K562 (cell line): ENCODE results near the gene CENPQ. TPM values are rescaled to one million over a fixed set of nuclear protein-coding genes. Genes with fewer than 3 reads are reported as not detected.

ENCODE experiments used
- BACH1 ChIP-seq: fragments of 200-800 bp; sonication (Bioruptor generic); IDR thresholded peaks from 2 replicates; pipeline ENCODE4 v1.6.1; 2016; ENCODE audit warnings: missing genetic modification characterization, missing compliant biosample characterization
- DACH1 ChIP-seq: fragments of 450-650 bp; IDR thresholded peaks from 2 replicates; pipeline ENCODE4 v1.6.1; 2018; ENCODE audit not compliant: partially characterized antibody
- FOXJ3 ChIP-seq: sonication (generic); formaldehyde crosslinking; IDR thresholded peaks from 2 replicates; pipeline ENCODE4 v1.4.0; 2020; ENCODE audit warnings: mild to moderate bottlenecking, missing genetic modification reagents
- HDAC3 ChIP-seq: fragments of 450-650 bp; IDR thresholded peaks from 2 replicates; pipeline ENCODE4 v1.6.1; 2018; ENCODE audit warnings: borderline replicate concordance, mild to moderate bottlenecking, moderate library complexity; ENCODE audit not compliant: partially characterized antibody
- HMG20B ChIP-seq: fragments of 250-450 bp; sonication (Bioruptor Pico); IDR thresholded peaks from 2 replicates; pipeline ENCODE4 v1.5.0; 2021; ENCODE audit warnings: mild to moderate bottlenecking
- HNRNPK ChIP-seq: fragments of 200-400 bp; formaldehyde crosslinking; IDR thresholded peaks from one replicate; pipeline ENCODE4 v1.6.1; 2018; ENCODE audit warnings: mild to moderate bottlenecking, low read depth, low read length; ENCODE audit not compliant: poor library complexity, severe bottlenecking
- KAT2B ChIP-seq: IDR thresholded peaks from one replicate; pipeline ENCODE4 v1.6.1; 2012; ENCODE audit warnings: low read depth, mild to moderate bottlenecking, control low read depth, inconsistent platforms, low read length, moderate library complexity
- MBD2 ChIP-seq: sonication (generic); IDR thresholded peaks from 2 replicates; pipeline ENCODE4 v1.6.1; 2016; ENCODE audit warnings: low read depth, borderline replicate concordance
- PBX2 ChIP-seq, 2 experiments: IDR thresholded peaks in 1 of 2; conservative IDR thresholded peaks in 1 of 2; 2 replicates each; pipeline ENCODE4 v1.6.1; 2016; ENCODE audit warnings: low read depth in 2 of 2, mild to moderate bottlenecking in 1 of 2, missing compliant biosample characterization in 1 of 2, missing genetic modification characterization in 1 of 2, moderate library complexity in 1 of 2
- RBBP5 ChIP-seq: fragments of 200-600 bp; sonication (generic); IDR thresholded peaks from 2 replicates; pipeline ENCODE4 v1.6.1; 2012; ENCODE audit warnings: borderline replicate concordance, mild to moderate bottlenecking, low read length, control low read depth, inconsistent platforms; ENCODE audit not compliant: insufficient read depth, poor library complexity, severe bottlenecking
- RBFOX2 ChIP-seq: fragments of 200-400 bp; formaldehyde crosslinking; IDR thresholded peaks from 2 replicates; pipeline ENCODE4 v1.6.1; 2017; ENCODE audit warnings: low read depth, mild to moderate bottlenecking, low read length, moderate library complexity
- RBM15 ChIP-seq: fragments of 200-400 bp; formaldehyde crosslinking; IDR thresholded peaks from 2 replicates; pipeline ENCODE4 v1.6.1; 2018; ENCODE audit warnings: mild to moderate bottlenecking, low read length, moderate library complexity; ENCODE audit not compliant: insufficient read depth
- SMAD1 ChIP-seq: fragments of 150-350 bp; IDR thresholded peaks from 2 replicates; pipeline ENCODE4 v1.6.1; 2014; ENCODE audit warnings: low read length, low read depth; ENCODE audit not compliant: partially characterized antibody
- SMAD4 ChIP-seq: fragments of 250-450 bp; sonication (Bioruptor Pico); conservative IDR thresholded peaks from 2 replicates; pipeline ENCODE4 v1.8.0; 2021; ENCODE audit warnings: inconsistent platforms, mild to moderate bottlenecking, moderate library complexity
- SMARCA5 ChIP-seq: fragments of 450-650 bp; IDR thresholded peaks from 2 replicates; pipeline ENCODE4 v1.6.1; 2016
- TRIM24 ChIP-seq, 2 experiments: fragments of 450-650 bp; IDR thresholded peaks; 2 replicates each; pipeline ENCODE4 v1.6.1; 2016
- ZC3H4 ChIP-seq: sonication (generic); formaldehyde crosslinking; IDR thresholded peaks from 2 replicates; pipeline ENCODE4 v1.9.0; 2021; ENCODE audit warnings: missing genetic modification reagents, borderline replicate concordance
- ZNF280A ChIP-seq: fragments of 450-650 bp; IDR thresholded peaks from 2 replicates; pipeline ENCODE4 v1.6.1; 2018; ENCODE audit warnings: mild to moderate bottlenecking, low read depth; ENCODE audit not compliant: partially characterized antibody
- polyA plus RNA-seq, 8 experiments: library from polyadenylated mRNA; depleted of rRNA in 4 of 8; stranded (reverse) in 5 of 8; unstranded in 3 of 8; fragments of >200 nt; fragmentation: Nextera tagmentation in 2 of 8; fragmentation: Illumina TruSeq in 1 of 8; extraction: Ambion mirVana in 2 of 8; extraction: Trizol in 1 of 8; gene quantifications; 2 replicates each; pipeline versions ENCODE4 v1.2.1 to v1.2.3, GENCODE V29; 2011 to 2014; ENCODE audit warnings: inconsistent platforms in 1 of 8, missing spikeins in 1 of 8
- total RNA-seq, 7 experiments: library from RNA; depleted of rRNA in 6 of 7; stranded (reverse); fragments of >200 nt in 6 of 7; fragmentation: Illumina TruSeq in 2 of 7; extraction: Trizol in 2 of 7; gene quantifications; 2 replicates each; pipeline versions ENCODE4 v1.2.1 to v1.2.3, GENCODE V29; 2011 to 2021; ENCODE audit warnings: low replicate concordance in 1 of 7

CENPQ gene
- total and polyA plus RNA-seq, 9 of the 15 experiments (the other 6 are each of a cell fraction or from before 2014, with no cell fraction given) = 12.7 to 48.3 (median 26.4) TPM

- no peak for TF ChIP-seq HDAC3
- TF ChIP-seq TRIM24 (IDR thresholded peaks at IDR 0.05) = peak in 1 of 2 experiments; percentile 54; a peak in 2 of 4 replicates
- no peak for TF ChIP-seq HMG20B
- no peak for TF ChIP-seq ZNF280A
- TF ChIP-seq SMAD4 = peak; percentile 64; the same call in 1 of the 2 replicates
- TF ChIP-seq SMARCA5 = no peak
- TF ChIP-seq PBX2 (CRISPR knock-in tag; IDR thresholded peaks at IDR 0.05; ENCODE audit: low read depth) = no peak
- TF ChIP-seq PBX2 (tag; conservative IDR thresholded peaks at IDR 0.05; ENCODE audit: low read depth) = no peak
- no peak for TF ChIP-seq RBM15
- no peak for TF ChIP-seq DACH1
- no peak for TF ChIP-seq KAT2B
- TF ChIP-seq MBD2 = peak; percentile 79
- peak; percentile 78 for TF ChIP-seq RBBP5
- TF ChIP-seq FOXJ3 (CRISPR knock-in tag) = no peak
- no peak for TF ChIP-seq ZC3H4 (CRISPR knock-in tag)
- no peak for TF ChIP-seq SMAD1
- peak; percentile 94 for TF ChIP-seq RBFOX2
- no peak for TF ChIP-seq HNRNPK
- peak; percentile 41; the same call in 1 of the 2 replicates for TF ChIP-seq BACH1
These were observed at the start of gene CENPQ, which contains the start of gene MMUT (continued) for GRCh38 chr6:49462927-49463611.
